Stimulated activated CD4-positive, alpha-beta T cell treated with anti-CD3 and anti-CD28 coated beads, Interleukin-15, amount 100 ng/mL, for 1 hour (primary cell): ENCODE results near the gene TRIM2.

Experiments
- DNase-seq, 2 donors: peaks; one replicate each; pipeline ENCODE4 v3.0.0-alpha.2; 2020; ENCODE audit warnings: low read depth in 1 of 2, low spot score in 1 of 2

TRIM2 gene

GRCh38 chr4:153275380-153276276 lies 71.4 kb downstream of the TRIM2 start:
- no peak for DNase-seq

DNA sequence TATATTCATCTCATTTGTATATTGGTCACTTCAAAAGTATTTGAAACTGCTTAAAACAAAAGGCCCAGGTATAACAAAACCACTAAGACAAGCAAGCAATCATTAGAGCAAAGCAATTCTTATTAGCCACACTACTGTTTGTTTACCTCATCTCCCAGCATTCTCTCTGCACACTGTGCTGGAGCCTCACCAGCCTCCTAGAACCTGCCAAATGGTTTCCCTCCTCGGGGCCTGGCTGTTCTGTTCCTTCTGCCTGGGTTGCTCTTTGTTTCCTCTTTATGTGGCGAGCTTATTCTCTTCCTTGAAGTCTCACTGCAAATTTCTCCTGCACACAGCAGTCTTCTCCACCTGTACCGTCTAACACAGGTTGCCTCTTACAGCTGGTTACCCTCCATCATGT lies 72.7 kb downstream of the TRIM2 start:
- DNase-seq: no peak

- DNase-seq: no peak
Observed at GRCh38 chr4:153281476-153281875, 77.2 kb downstream of the TRIM2 start.

DNA sequence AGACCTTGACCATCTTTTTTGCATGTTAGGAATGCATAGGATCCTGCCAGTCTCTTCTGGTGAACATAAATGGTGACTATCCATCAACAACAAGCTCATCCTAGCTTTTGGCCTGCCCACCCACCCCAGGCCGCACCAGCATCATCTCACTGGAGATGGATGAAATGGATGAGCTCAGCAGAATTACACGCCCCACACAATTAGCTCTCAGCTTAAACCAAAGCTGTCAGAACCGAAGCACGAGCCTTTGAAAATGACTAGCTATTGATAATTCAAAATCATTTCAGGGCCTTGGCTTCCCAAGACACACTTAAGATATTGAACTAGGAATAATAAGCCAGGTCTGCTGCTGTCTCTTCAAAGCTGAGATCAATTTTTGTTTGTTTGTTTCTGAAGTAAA lies 77.8 kb downstream of the TRIM2 start:
- DNase-seq: no peak

- DNase-seq: no peak
Observed at GRCh38 chr4:153283260-153283659, 79.0 kb downstream of the TRIM2 start.

GRCh38 chr4:153290134-153290533 lies 85.9 kb downstream of the TRIM2 start:
- no peak for DNase-seq

GRCh38 chr4:153291562-153291961 lies 87.3 kb downstream of the TRIM2 start:
- DNase-seq: no peak

DNA sequence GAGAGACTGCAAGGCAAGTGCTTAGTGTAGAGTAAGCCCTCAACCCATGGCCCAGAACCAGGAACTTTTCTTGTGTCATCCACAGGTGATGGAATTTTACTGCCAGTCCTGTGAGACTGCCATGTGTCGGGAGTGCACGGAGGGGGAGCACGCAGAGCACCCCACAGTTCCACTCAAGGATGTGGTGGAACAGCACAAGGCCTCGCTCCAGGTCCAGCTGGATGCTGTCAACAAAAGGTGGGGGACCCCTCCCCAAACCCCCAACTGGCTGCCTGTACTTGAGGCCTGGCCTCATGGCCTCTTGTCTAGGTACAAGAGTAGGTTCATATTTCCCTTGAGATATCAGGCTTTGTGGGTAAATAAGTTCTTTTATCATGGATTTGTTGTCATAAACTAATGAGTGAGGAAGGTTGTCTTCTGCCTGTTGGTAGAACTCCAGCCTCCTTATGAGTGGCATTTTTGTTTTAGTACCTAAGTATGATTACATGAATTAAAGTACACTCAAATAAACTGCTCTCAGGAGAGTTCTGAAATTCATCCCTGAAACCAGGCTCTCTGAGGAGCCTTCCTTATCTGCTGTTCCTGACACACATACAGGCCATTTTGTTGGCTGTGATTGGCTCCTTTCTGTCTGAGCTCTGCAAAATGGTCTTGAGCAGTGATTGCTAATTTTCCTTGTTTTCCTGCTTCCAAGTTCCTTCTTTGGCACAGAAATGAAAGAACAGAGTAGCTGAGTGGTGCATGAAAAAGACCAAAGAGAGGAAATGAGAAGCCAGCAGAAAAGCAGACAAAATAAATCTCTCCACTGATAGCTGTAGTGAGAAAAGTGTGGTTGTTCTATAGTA lies 88.9 kb downstream of the TRIM2 start:
- DNase-seq: no peak

DNA sequence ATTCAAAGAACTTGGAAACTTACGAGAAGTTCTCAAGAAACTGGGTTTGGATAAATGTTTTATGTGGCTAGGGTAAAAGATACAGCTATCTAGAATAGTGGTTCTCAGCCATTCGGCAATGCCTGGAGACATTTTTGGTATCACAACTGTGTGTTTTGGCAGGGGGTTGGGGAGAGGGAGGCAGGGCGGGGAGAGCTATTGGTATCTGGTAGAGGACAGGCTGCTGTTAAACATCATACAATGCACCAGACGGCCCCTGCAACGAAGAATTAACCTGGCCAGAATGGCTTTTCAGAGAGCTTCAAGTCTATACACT lies 89.5 kb downstream of the TRIM2 start:
- no peak for DNase-seq

DNA sequence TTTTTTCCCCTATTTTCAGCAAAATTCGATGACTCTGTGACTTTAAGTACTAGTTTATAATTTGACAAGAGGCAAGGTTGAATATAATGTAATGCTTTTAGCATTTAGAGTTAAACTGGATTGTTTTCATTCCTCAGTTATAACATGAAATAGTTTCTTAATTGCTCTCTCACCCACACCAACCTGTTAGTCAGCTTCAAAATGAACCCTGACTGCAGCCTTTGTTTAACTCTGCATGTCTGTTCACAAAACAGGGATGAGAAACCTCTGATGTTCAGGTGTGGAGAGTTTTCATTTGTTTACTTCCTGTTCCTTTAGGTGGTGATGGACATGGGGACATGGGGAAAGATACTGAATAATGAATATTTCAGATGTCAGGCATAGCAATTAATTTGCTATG lies 90.4 kb downstream of the TRIM2 start:
- DNase-seq: no peak

GRCh38 chr4:153295131-153295755 lies 91.0 kb downstream of the TRIM2 start:
- no peak for DNase-seq

- DNase-seq: no peak
Observed at GRCh38 chr4:153296040-153296823, 92.0 kb downstream of the TRIM2 start.

GRCh38 chr4:153297116-153297515 lies 92.9 kb downstream of the TRIM2 start:
- DNase-seq: no peak

- no peak for DNase-seq
Observed at GRCh38 chr4:153310793-153311192, 106.5 kb downstream of the TRIM2 start.

DNA sequence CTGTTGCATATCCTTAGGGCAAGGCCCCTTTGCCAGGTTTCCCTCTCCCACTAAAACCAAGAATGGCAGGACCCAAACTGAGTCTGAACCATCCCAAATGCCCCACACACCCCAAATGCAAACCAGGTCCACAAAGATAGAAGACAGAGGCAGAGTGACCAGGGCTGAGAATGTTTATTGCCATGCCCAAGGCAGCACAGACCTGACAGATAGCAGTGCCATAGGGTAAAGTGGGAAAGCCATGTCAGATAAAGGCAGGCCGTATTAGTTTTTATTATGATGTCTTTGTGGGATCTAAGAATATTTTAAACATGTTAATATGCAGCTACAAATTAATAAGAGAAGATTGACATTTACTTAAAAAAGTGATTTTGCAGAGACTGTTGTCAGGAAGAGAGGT lies 110.7 kb downstream of the TRIM2 start:
- no peak for DNase-seq

- DNase-seq: no peak
Observed at GRCh38 chr4:153318696-153319320, 114.6 kb downstream of the TRIM2 start.

DNA sequence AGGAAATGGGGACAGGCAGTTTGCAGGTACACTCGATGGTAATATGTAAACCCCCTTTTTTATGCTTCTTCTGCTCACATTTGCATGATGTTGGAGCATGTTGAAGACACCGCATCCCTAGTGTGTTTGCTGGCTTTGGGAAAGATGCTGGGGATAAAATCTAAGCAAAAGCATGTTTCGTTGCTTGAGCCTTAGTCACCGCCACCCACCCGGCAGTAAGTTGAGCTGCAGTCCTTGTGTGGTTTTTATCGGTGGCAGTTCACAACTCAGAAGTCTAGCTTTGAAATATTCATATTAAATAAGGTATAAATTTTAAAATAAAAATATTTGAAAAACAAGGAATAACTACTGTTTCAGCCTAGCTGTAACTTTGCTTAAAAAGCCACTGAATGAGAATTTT lies 118.5 kb downstream of the TRIM2 start:
- DNase-seq: no peak

DNA sequence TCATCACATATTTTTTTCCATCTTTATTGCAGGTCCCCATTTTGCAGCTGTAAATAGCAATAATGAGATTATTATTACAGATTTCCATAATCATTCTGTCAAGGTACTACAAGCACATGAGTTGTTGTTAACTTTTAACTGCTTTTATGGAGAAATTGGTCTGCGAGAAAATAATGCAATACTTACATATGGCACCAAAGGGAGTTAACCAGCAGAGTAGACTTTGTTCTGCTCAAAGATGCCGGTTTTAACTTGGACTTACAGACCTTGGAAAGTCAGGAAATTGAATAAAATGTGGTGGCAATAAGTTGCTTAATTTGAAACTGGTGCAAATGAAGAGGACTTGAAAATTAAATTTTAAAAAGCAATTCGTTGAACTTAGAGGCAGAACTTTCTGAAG lies 119.8 kb downstream of the TRIM2 start:
- no peak for DNase-seq

DNA sequence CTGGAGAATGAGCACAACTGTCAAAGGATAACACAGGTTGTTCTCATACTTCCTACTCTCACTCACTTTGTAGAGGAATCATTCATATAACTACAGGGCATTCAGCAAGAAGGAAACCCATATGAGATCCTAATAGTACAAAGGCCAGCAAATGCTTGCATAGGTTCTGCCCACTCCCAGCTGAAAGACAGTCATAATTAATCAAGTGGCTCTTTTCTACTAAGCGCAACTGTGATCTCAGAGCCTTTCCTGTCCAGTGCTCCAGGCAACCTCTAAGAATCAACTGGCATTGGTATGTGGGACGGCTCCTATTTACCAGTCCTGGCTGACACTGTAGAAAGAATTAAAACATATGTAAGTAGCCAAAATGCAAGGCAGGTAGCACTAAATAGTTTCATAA lies 121.3 kb downstream of the TRIM2 start:
- no peak for DNase-seq

- no peak for DNase-seq
Observed at GRCh38 chr4:153326513-153326912, 122.3 kb downstream of the TRIM2 start.

DNA sequence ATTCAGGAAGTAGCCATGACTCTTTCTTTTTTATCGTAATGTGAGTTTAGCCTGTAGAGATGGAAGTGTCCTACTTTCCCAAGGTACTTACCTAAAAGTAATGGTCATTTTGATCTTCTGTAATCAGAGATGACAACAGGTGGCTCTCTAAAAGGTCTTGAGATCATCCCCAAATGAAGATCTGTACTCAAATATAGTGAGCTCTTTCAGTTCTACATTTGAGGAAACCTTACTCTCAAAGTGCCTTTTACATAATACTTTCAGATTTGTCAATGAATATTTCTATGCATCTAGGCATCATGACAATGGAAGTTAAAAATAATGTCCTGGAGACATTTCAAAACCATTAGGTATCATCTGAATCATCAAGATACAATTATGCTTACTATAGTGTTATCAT lies 123.0 kb downstream of the TRIM2 start:
- DNase-seq: no peak
